Astrocyte (in vitro differentiated cells and primary cell): ENCODE measurements around the gene TPRKB.

Source experiments
- CTCF ChIP-seq: IDR thresholded peaks from 2 replicates; pipeline ENCODE4 v1.5.1; 2011; ENCODE audit warnings: low read depth, mild to moderate bottlenecking, inconsistent platforms, low read length, moderate library complexity; ENCODE audit not compliant: insufficient read depth
- EZH2 ChIP-seq: IDR thresholded peaks from 2 replicates; pipeline ENCODE4 v1.6.1; 2012; ENCODE audit warnings: mild to moderate bottlenecking, low read length, inconsistent platforms; ENCODE audit not compliant: insufficient read depth

- TF ChIP-seq CTCF = no peak
- no peak for TF ChIP-seq EZH2
Measured at GRCh38 chr2:73746877-73747208, 9.7 kb upstream of the TPRKB start.
